Measurements from ENCODE around the gene NMT1.
A peak's percentile ranks its signal among the peaks of the same experiment; 100 is the strongest.

NMT1 gene

DNA sequence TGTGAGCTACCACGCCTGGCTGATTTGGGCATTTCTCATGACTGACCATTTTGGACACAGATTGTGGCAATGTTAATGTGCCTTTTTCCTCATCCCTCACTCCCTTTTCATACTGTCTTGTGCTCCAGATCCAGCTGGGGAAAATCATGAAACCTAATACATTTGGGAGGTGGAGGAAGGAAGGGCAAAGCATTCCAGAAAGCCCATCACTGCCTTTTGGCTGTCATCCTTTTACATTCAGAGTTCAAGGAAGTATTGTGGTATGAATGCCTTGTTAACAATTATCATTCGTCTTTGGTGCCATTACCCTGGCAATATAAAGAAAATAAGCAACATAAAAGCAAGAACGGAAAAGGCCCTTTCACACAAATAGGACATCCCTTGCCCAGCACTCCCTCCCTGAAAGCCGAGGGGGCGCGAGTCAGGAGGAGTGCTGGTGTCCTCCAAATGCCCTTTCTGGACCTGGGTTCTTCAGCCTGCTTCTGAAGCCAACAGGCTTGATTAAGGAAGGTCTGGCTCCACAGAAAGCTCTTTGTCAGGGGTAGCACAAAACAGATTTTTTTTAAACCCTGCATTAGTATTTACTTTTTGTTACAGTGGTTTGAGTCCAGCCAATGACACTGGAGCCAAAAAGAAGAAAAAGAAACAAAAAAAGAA, 20.1 kb downstream of the NMT1 start:
- DNase-seq (ENCODE audit: low read depth), result no peak

DNA sequence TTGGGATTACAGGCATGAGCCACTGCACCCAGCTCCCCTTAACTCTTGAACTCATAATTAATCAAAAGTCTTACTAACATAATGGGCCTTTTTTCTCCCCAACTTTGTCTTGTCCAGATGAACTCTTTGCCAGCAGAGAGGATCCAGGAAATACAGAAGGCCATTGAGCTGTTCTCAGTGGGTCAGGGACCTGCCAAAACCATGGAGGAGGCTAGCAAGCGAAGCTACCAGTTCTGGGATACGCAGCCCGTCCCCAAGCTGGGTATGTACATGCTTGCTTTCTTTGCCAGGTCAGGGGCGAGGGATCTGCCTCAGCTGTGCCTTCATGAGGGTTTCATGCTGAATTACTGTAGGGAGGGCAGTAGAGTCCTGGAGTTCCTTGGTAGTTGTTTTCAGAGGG, 25.3 kb downstream of the NMT1 start:
- no peak for DNase-seq (ENCODE audit: low read depth)

DNA sequence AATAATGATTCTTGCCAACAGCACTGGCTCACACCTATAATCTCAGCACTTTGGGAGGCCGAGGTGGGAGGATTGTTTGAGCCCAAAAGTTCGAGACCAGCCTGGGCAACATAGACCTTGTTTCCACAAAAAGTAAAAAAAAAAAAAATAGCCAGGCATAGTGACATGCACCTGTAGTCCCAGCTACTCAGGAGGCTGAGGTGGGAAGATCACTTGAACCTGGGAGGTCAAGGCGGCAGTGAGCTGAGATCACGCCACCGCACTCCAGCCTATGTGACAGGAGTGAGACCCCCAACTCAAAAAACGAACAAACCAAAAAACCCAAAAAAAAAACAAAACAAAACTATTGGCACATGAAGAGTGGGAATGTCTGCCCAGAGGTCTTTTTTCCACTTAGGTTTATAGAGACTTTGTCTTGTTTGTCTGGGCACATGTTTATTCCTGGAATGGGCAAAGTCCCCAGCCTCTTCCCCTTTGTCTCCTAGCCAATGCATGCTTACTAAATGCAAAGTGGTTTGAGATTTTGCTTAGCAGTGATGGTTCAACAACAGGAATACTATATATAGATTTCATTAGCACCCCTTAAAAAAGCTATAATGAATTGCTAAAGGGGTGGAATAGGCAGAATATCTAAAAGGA, 25.9 kb downstream of the NMT1 start:
- no peak for DNase-seq (ENCODE audit: low read depth)

DNA sequence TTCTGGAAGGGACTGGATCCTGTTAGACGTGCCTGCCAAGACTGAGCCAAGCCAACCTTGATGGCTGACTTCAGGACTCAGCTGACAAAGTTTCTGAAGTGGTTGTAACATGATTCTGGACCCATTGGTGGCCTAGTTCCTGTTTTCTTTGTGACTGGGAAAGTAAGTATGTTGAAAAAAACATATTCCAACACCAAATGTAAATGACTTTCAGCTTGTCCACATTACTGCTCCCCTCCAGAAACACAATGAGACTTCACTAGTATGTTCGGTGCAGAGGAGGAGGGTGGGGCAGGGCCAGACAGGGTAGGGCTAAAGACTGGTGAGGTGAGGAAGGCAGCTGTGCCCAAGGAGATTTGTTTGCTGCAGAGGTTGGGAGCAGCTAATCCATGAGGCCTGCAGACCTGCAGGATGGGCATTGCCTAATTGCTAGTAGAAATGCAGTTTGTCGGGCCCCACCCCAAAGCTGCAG, 26.4 kb downstream of the NMT1 start:
- no peak for DNase-seq (ENCODE audit: low read depth)

DNA sequence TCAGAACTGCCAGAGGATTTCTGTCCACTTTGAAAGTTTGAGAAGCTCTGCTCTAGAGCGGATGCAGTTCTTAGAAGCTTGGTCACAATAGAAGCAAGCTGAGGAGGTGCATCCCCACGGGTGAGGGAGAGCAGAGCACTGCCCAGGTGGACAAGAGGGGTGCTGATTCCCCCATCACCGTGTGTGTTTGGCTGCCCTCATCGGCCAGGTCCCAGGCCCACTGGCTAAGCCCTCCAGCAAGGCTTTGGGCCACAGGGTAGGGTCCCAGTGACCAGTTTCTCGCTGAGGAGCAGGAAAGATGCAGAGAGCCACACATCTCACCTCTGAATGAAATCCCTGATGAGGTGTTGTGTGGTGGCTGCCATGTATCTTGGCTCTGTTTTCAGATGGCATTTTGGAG, 26.9 kb downstream of the NMT1 start:
- DNase-seq (ENCODE audit: low read depth), result no peak

DNA sequence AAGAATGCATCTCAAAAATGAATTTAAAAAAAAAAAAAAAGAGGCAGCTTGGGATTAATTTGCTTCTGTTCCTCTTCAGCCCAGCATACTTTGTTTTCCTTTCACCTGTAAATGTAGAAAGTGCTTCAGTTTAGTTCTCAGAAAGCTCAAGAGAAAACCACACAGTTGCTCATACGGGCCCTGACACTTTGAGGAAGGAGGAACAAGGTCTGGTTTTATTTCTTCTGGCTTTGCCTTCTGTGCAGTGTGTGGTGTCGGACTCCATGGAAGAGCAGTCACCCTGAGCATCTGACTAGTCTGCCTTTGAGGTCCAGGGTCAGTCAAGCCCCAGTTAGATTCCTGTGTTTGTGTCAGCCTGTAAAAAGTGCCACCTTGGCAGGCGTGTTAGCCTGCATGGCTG, 27.6 kb downstream of the NMT1 start:
- no peak for DNase-seq (ENCODE audit: low read depth)

DNA sequence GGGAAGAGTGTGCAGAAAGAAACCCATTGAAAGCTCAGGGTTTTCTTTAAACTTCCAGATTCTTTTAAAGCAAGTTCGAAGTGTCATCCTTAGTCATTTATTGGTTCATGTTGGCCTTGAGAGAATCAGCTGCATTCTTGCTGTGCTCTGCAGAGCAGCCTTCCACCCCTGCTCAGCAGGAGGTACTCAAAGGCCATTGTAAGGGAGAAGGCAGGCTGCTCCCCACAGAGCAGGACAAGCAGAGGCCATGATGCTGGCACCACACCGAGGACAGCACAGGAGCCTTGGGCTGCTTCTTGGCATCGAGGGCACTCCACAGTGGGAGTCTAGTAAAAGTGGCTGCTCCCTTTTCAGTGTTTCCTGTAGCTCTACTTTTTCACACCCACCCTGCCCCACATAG, 29.6 kb downstream of the NMT1 start:
- DNase-seq (ENCODE audit: low read depth), result no peak

DNA sequence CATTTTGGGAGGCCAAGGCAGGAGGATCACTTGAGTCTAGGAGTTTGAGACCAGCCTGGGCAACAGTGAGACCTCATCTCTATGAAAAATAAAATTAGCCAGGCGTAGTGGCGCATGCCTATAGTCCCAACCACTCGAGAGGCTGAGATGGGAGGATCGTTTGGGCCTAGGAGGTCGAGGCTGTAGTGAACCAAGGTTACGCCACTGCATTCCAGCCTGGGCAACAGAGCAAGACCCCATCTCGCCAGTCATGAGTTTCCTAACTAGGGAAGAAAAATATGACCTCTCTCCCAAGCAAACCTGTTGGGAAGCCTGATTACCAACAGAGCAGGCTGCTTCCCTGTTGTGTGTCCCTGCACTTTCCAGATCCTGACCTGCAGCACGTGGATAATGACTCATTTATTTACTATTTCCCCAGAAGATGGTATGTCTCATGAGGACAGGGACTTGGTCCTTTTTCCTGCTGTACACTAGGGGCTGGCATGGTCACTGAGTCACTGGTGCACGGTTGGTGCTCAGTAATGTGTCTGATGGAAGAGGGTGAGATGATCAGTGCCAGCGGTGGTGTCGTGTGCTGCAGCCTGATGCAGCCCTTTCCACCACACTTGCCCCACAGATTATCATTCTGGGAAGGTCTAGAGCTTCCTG, 30.8 kb downstream of the NMT1 start:
- DNase-seq (ENCODE audit: low read depth), result no peak

DNA sequence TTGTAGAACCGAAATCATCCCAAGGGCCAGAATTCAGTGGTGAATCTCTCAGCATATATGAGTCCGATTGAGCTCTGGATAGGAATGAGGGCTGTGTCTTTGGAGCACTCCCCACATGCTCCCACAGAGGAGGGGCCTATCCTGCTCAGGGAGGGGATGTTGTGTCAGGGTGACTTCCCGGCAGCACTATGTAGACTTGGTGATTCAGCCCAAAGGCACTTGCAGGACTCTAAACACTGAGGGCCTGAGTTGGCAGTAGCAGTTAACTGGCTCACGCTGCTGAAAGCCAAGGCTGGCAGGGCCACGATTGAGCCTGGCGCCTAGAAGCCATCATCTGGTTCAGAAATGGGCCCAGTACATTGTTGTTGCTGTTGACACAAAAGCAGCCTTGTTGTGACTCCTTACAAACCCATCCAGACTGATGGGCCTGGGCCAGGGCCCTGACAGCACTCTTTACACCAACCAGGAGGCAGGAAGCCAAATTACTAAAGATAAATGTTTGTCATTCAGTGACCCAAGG, 31.9 kb downstream of the NMT1 start:
- no peak for DNase-seq (ENCODE audit: low read depth)

DNA sequence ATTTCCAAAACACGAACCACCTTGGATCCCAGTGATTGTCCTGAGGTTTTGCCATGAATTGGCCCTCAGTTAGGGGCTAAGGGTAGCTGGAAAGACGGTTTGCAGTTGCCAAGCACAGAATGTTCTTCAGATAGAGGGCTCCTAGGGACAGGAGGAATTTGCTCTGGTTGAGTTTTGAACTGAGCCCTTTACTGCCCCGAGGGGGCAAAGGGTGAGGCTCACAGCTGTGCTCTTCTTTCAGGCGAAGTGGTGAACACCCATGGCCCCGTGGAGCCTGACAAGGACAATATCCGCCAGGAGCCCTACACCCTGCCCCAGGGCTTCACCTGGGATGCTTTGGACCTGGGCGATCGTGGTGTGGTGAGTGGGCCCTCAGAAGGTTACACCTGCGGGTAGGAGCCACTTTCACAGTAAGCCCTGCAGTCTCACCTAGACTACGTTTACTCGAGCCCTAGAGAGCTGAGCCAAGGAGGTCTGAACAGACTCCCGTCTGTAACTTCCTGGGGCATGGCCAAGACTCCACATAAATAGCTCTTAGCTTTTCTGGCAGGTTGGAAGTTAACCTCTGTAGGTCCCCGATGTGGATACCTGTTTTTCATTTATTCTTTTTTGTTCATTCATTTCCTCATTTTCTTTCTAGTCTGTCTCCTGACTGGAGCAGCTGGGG, 32.5 kb downstream of the NMT1 start:
- no peak for DNase-seq (ENCODE audit: low read depth)

DNA sequence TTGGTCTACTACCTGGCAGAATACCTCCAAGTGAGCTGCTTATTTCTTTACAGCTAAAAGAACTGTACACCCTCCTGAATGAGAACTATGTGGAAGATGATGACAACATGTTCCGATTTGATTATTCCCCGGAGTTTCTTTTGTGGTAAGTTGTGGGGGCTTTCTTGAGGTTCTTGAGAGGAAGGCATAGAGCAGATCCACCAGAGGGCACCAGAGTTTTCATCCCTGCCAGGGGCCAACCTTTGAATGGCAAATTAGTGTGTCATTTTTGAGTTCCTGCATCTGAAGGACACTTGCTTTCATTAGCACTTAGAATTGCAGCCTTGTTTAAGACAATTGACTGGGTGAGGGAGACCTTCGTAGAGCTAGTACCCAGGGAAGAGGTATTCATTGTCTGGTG, 35.0 kb downstream of the NMT1 start:
- no peak for DNase-seq (ENCODE audit: low read depth)

DNA sequence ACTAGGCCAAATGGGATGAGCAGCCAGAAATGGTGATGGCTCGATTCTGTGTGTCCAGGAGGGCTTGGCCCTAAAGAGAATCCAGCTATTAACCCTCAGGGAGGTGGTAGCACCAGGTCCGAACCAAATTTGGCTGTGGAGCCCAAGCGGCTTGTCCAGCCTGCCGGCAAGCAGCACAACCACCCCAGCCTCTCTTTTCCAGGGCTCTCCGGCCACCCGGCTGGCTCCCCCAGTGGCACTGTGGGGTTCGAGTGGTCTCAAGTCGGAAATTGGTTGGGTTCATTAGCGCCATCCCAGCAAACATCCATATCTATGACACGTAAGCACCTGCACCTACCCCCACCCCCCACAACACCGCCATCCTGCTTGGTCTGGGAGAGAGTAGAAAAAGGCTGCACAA, 35.8 kb downstream of the NMT1 start:
- DNase-seq (ENCODE audit: low read depth), result no peak

DNA sequence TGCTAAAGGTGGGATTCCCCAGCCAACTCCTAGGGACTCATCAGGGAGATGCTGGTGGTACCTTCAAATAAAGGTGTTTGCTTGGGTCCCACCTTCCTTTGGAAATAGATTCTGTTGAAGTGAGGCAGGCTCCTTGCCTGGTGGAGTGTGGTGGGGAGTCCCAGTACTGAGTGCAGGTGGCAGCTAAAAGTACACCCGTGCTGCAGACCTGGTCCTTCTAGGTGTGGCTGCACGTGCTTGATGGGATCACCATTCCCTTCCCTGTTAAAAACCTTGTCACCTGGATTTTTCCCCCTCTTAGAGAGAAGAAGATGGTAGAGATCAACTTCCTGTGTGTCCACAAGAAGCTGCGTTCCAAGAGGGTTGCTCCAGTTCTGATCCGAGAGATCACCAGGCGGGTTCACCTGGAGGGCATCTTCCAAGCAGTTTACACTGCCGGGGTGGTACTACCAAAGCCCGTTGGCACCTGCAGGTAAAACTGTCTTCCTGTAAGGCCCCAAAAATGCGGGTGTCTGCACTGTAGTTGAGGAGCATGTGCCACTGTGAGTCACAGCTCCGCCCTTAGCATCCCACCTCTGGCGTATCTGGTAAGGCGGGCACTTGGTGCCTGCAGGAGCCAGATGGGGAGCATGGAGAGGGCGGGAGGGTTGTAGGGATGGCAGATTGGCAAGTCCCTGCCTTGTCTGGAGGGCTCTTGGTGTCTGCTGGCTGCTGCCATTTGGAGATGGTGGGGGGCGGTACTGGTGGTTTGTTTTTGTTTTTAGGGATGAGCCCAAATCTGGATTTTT, 37.2 kb downstream of the NMT1 start:
- DNase-seq (ENCODE audit: low read depth), result no peak

DNA sequence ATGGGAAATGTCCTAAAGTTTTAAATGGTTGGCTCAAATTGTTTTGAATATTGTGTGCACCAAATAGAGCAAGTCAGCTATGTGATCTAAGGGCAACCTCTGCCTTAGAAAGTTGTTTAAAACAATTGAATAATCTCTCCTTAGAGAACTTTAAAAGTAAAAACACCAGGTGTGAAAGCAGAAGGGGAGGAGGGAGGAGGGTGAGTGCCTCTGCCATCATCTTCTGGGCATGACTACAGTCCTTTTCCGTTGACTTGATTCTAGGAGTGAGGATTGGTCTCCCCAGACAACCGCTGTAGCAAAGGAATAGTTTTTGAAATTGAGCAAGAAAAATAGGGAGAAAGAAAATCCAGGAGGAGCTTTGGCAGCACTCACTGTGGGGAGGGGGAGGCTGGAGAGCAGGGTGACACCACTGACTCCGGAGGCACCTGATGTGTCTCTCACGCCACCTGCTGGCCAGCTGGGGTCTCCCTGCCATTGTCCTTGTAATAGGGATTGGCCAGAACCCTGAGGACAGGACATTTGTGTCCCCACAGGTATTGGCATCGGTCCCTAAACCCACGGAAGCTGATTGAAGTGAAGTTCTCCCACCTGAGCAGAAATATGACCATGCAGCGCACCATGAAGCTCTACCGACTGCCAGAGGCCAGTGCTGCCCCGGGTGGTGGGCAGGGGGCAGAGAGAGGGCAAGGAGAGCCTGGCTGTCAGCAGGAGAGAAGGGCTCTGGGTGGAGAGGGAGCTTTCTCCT, 37.9 kb downstream of the NMT1 start:
- peak; percentile 56 for DNase-seq (ENCODE audit: low read depth)

DNA sequence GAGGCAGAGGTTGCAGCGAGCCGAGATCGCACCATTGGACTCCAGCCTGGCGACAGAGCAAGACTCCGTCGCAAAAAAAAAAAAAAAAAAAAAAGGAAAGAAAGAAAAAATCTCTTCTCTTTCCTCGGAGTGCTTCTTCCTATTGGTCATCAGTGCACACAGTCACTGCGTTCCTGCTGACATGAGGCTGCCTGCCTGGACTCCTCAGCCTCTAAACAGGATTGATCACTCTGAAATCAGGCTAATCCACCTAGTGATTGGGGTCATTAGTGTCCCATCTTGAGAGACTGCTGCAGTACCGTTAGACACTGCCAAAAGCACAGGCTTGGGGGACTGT, 40.4 kb downstream of the NMT1 start:
- DNase-seq (ENCODE audit: low read depth), result no peak

DNA sequence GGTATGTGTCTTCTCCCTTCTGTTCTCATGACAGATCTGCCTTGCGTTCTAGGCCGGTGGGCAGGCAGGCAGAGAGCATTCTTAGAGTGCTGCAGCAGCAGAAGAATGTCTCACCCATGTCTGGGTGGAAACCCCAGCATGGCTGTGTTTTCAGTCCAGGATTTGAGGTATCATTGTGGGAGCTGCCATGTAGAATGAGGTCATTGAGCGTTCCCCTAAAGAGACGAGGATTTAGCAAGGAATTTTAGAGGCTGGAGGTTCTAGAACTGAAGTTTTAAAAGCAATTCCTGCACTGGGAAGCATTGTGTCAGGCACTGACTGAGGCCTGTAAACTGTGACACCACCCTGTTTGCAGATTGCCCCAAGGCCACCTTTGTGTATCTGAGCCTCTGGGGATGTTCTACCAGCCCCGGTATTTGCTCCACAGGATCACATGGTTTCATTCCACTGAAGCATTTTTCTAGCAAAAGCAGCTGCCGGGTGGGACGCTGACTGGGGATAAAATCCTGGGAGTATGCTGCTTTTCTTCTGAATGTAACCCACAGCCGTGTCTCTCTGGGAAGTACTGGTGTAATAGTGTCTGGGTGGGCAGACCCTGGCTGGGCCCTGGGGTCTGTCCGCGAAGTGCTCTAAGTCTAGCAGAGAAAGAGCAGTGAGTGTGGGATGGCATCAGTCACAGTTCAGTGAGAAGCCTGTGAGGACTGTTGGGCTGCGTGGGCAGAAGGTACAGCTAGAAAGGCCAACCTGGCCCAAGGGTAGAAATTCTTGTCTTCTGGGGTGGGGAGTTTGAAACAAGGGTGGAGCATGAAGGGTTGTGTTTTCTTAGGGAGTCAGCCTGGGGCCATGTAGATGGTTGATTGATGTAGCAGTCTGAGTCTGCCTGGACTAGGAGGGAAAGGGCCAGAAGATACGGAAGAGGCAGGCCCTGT, 41.0 kb downstream of the NMT1 start:
- no peak for DNase-seq (ENCODE audit: low read depth)

DNA sequence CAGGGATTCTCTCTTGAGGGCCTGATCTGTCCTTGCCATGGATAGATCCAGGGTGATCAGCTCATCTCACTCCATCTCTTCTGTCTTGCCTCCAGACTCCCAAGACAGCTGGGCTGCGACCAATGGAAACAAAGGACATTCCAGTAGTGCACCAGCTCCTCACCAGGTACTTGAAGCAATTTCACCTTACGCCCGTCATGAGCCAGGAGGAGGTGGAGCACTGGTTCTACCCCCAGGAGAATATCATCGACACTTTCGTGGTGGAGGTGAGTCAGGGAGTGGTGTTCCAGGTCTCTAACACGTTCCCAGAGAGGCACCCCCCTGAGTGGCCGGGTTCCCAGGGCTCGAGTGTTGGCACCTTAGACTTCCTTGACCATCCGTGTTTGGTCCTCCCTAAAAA, 41.7 kb downstream of the NMT1 start:
- no peak for DNase-seq (ENCODE audit: low read depth)

DNA sequence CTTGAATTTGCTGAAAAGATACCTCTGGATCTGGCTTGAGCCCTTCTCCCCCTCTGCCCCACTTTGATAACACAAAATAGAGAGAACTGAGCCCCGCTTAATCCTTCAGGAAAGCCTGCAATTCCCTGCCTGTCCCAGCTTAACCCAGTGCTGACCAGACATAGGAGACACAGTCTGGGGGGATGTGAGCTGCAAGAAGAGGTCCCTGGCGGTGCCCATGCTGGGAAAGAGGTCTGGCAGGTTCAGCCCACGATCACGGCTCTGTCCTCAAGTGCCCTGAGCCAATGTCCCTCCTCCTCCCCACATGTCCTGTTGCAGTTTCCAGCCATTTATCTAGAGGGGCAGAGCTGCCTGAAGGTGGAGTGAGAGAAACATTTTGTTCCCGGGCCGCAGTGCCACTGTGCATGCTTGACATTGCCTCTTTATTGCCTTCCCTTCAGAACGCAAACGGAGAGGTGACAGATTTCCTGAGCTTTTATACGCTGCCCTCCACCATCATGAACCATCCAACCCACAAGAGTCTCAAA, 42.2 kb downstream of the NMT1 start:
- no peak for DNase-seq (ENCODE audit: low read depth)

DNA sequence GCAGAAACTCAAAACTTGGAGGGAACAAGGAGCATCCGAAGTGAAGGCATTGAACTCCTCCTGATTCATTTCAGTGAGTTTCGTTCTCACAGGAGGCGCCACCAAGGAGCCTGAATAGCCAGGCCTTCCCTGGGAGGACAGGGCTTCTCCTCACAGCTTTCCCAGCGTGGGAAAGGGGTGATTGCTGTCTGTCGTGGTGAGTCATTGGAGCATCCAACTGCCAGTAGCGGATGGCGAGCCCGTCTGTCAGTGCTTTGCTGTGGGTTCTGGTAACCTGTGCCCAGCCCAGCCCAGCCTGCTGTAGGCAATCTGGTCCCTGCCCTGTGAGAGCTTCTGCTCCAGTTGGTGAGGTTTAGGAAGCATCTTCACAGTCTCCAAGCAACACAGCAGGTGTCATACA, 42.9 kb downstream of the NMT1 start:
- no peak for DNase-seq (ENCODE audit: low read depth)

DNA sequence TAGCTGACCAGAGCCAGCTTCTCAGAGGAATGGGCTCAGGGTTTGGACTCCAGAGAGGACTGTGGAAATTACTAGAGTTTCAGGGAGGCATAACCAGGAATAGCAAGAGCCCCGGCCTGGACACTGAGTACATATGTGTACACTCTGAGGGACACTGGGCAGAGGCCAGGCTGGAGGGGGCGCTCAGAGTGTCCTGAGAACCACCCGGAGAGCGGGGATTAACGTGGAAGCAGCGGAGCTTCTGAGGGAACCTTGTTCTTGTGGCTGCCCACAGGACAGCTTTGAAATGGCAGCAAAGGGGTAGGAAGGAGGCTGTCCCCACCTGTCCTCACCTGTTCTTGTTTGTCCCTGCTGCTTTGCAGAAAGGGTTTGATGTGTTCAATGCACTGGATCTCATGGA, 43.4 kb downstream of the NMT1 start:
- DNase-seq (ENCODE audit: low read depth), result no peak

Measured in stimulated activated CD8-positive, alpha-beta memory T cell treated with anti-CD3 and anti-CD28 coated beads, Interleukin-15, amount 100 ng/mL, for 1 hour (primary cell).